ENCODE measurements around the gene HSD17B11. TPM values are rescaled to one million over a fixed set of nuclear protein-coding genes. Genes with fewer than 3 reads are reported as not detected.

Gene HSD17B11
- total and polyA plus RNA-seq, 2 of the 8 experiments (the other 6 are each of a cell fraction or from before 2014, with no cell fraction given), result 6.0 to 9.0 TPM

DNA sequence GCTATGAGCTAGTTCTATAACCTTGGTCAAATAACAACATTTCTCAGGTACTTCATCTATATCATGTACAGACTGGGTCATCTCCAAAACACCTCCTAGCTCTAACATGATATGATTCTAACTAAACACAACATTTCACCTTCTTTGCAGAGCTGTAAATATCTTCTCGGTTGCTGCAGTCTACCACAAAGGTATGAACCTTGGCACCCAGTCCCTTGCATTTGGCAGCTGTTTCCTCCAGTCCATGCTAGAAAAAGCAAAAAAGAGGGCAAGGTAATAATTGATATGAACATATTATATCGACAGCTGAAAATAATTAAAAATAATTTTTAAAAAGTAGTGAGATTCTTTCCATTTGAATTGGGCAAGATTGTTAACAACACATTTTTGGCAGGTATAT, 8.9 kb downstream of the HSD17B11 start:
- Histone ChIP-seq H2BK15ac (ENCODE audit: low read length) (no peak overlapping the region), H3K79me2 (ENCODE audit: control insufficient read depth in 1 of 2, insufficient read depth in 2 of 2, low read length in 2 of 2) (no peaks in the 10 kb centered on the region), H3K9me3 (ENCODE audit: insufficient read depth in 2 of 2, low read depth in 1 of 2, low read length in 1 of 2) (no peaks in the 10 kb centered on the region; a peak in 1 of 4 replicates), H4K20me1 (replicated peaks in 1 of 2; ENCODE audit: control insufficient read depth in 1 of 2, insufficient read depth in 2 of 2, low read length in 2 of 2) (no peaks in the 10 kb centered on the region), H4K91ac (replicated peaks; ENCODE audit: insufficient read length, low read length) (no peak overlapping the region), H3K18ac (ENCODE audit: extremely low read depth, low read length) (no peak overlapping the region), H3K23me2 (ENCODE audit: low read depth, low read length) (no peaks in the 10 kb centered on the region), H3K4me3 (ENCODE audit: extremely low read depth in 1 of 4, insufficient read depth in 2 of 4, low read depth in 3 of 4, low read length in 4 of 4) (no peak overlapping the region), H2AK5ac (ENCODE audit: low read depth, low read length) (no peak overlapping the region), H3K9ac (replicated peaks in 1 of 4; ENCODE audit: extremely low read depth in 1 of 4, low read depth in 3 of 4, low read length in 3 of 4) (no peak overlapping the region), H3K36me3 (ENCODE audit: control insufficient read depth in 2 of 4, insufficient read depth in 4 of 4, low read length in 3 of 4) (no peaks in the 10 kb centered on the region; a peak in 1 of 8 replicates), H3K79me1 (ENCODE audit: low read depth, low read length) (peaks cover 2% of the 10 kb centered on the region; the same call in 1 of the 2 replicates), H2BK5ac (ENCODE audit: low read depth, low read length) (no peak overlapping the region), H3K14ac (ENCODE audit: insufficient read length) (no peak overlapping the region), H3K4me2 (ENCODE audit: insufficient read depth in 1 of 2, low read depth in 2 of 2, low read length in 2 of 2) (no peak overlapping the region), H2BK120ac (replicated peaks; ENCODE audit: low read depth, low read length) (no peak overlapping the region), H2BK20ac (ENCODE audit: low read length) (no peak overlapping the region), H4K8ac (ENCODE audit: extremely low read depth, insufficient read depth, low read length) (no peak overlapping the region), H3K56ac (replicated peaks; ENCODE audit: insufficient read length, low read depth, low read length) (no peak overlapping the region), H4K5ac (ENCODE audit: insufficient read length, low read depth, low read length) (no peak overlapping the region), H2BK12ac (ENCODE audit: low read depth, low read length) (no peak overlapping the region), H3K4ac (replicated peaks; ENCODE audit: insufficient read length, low read depth, low read length) (no peak overlapping the region), H3K23ac (ENCODE audit: insufficient read length) (no peak overlapping the region), H3K4me1 (replicated peaks in 1 of 4; ENCODE audit: control insufficient read depth in 3 of 4, insufficient read depth in 4 of 4, low read length in 3 of 4) (no peaks in the 10 kb centered on the region), H3K27me3 (replicated peaks in 1 of 4; ENCODE audit: control insufficient read depth in 3 of 4, extremely low read depth in 1 of 4, insufficient read depth in 3 of 4, low read length in 3 of 4) (no peaks in the 10 kb centered on the region), H3K27ac (ENCODE audit: low read depth, low read length) (no peak overlapping the region), H2AFZ (ENCODE audit: low read length) (no peak overlapping the region)
- FAIRE-seq (no peak), DNase-seq (ENCODE audit: low read depth in 1 of 2, low spot score in 2 of 2) (no peak)
- CTCF ChIA-PET (ENCODE audit: partially characterized antibody), result interaction anchor here (0.6 to 1.3 kb wide), 4 partner anchors 9 to 86 kb away, joined by 3 to 4 read pairs (median 3); partner anchors contain the start of gene HSD17B11
- 96% methylated on average over 2 of the region's 2 CpGs; no CpG with 5 or more reads in 1 of the 2 experiments for WGBS, 2 experiments (ENCODE audit: extremely low coverage in 1 of 2, insufficient coverage in 1 of 2, insufficient read length in 1 of 2, insufficient replicate concordance in 2 of 2, low coverage in 1 of 2, low lambda C conversion rate in 2 of 2, missing lambda C conversion rate in 1 of 2)
- POLR2A ChIA-PET (ENCODE audit: partially characterized antibody), result interaction anchor here (1.7 kb wide), 1 partner anchor 40 kb away, joined by 4 read pairs; the partner anchor contains the start of gene NUDT9
- no peak for TF ChIP-seq SIN3A (conservative IDR thresholded peaks at IDR 0.05 in 1 of 2, IDR thresholded peaks at IDR 0.05 in 1 of 2; ENCODE audit: low read depth in 1 of 2, low read length in 2 of 2)
- TF ChIP-seq, protein P1, sequence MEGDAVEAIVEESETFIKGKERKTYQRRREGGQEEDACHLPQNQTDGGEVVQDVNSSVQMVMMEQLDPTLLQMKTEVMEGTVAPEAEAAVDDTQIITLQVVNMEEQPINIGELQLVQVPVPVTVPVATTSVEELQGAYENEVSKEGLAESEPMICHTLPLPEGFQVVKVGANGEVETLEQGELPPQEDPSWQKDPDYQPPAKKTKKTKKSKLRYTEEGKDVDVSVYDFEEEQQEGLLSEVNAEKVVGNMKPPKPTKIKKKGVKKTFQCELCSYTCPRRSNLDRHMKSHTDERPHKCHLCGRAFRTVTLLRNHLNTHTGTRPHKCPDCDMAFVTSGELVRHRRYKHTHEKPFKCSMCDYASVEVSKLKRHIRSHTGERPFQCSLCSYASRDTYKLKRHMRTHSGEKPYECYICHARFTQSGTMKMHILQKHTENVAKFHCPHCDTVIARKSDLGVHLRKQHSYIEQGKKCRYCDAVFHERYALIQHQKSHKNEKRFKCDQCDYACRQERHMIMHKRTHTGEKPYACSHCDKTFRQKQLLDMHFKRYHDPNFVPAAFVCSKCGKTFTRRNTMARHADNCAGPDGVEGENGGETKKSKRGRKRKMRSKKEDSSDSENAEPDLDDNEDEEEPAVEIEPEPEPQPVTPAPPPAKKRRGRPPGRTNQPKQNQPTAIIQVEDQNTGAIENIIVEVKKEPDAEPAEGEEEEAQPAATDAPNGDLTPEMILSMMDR (IDR thresholded peaks at IDR 0.05; ENCODE audit: control extremely low read depth in 1 of 3, insufficient read depth in 1 of 3, low read depth in 1 of 3, low read length in 3 of 3), result no peak
- TF ChIP-seq NRF1 (IDR thresholded peaks at IDR 0.05; ENCODE audit: low read depth, low read length), result no peak
- TF ChIP-seq EP300 (IDR thresholded peaks at IDR 0.05; ENCODE audit: borderline replicate concordance in 1 of 2, low read depth in 2 of 2, low read length in 2 of 2), result no peak
- no peak for TF ChIP-seq CHD1 (IDR thresholded peaks at IDR 0.05; ENCODE audit: low read depth, low read length)
- no peak for TF ChIP-seq YY1 (IDR thresholded peaks at IDR 0.05; ENCODE audit: low read depth, low read length)
- TF ChIP-seq NANOG (IDR thresholded peaks at IDR 0.05; ENCODE audit: insufficient read depth, low read depth, low read length, poor library complexity, severe bottlenecking), result no peak
- no peak for TF ChIP-seq TAF7 (optimal IDR thresholded peaks at IDR 0.05; ENCODE audit: borderline replicate concordance, low read depth, low read length)
- no peak for TF ChIP-seq POU5F1 (IDR thresholded peaks at IDR 0.05; ENCODE audit: low read depth, low read length)
- TF ChIP-seq RNF2 (IDR thresholded peaks at IDR 0.05; ENCODE audit: borderline replicate concordance, low read depth, low read length, missing control alignments, poor library complexity, severe bottlenecking), result no peak

All from H1 (cell line).